HepG2 (cell line): Measurements from ENCODE around the gene CYTH2. TPM values are rescaled to one million over a fixed set of nuclear protein-coding genes. Genes with fewer than 3 reads are reported as not detected.

Experiments
- AGO1 ChIP-seq: fragments of 200-400 bp; formaldehyde crosslinking; IDR thresholded peaks from 2 replicates; pipeline ENCODE4 v1.6.1; 2017; ENCODE audit warnings: mild to moderate bottlenecking, low read depth, low read length, moderate library complexity; ENCODE audit not compliant: poor library complexity, severe bottlenecking
- DPF2 ChIP-seq: sonication (generic); formaldehyde crosslinking; IDR thresholded peaks from 2 replicates; pipeline ENCODE4 v1.4.0; 2020; ENCODE audit warnings: mild to moderate bottlenecking, low read depth, missing genetic modification reagents, borderline replicate concordance
- GABPB1 ChIP-seq: IDR thresholded peaks from 2 replicates; pipeline ENCODE4 v1.6.1; 2016; ENCODE audit warnings: mild to moderate bottlenecking, missing genetic modification reagents, moderate library complexity, missing compliant biosample characterization
- GATA4 ChIP-seq: sonication (generic); IDR thresholded peaks from 2 replicates; pipeline ENCODE4 v1.6.1; 2016; ENCODE audit warnings: antibody characterized with exemption, low read depth, borderline replicate concordance
- KMT2B ChIP-seq: IDR thresholded peaks from 2 replicates; pipeline ENCODE4 v1.6.1; 2016; ENCODE audit warnings: missing genetic modification reagents, missing compliant biosample characterization
- MAFF ChIP-seq: IDR thresholded peaks from 2 replicates; pipeline ENCODE4 v1.6.1; 2011; ENCODE audit warnings: low read depth, low read length, improper control_type of control experiment
- SOX5 ChIP-seq: IDR thresholded peaks from 2 replicates; pipeline ENCODE4 v1.6.1; 2016; ENCODE audit warnings: borderline replicate concordance
- SP2 ChIP-seq: sonication (generic); formaldehyde crosslinking; IDR thresholded peaks from 2 replicates; pipeline ENCODE4 v1.5.1; 2020; ENCODE audit warnings: mild to moderate bottlenecking, missing genetic modification reagents
- ZBTB20 ChIP-seq: sonication (generic); formaldehyde crosslinking; IDR thresholded peaks from 2 replicates; pipeline ENCODE4 v1.8.1; 2023; ENCODE audit warnings: missing genetic modification reagents, low read depth, mild to moderate bottlenecking, borderline replicate concordance
- ZBTB7B ChIP-seq: sonication (generic); formaldehyde crosslinking; IDR thresholded peaks from 2 replicates; pipeline ENCODE4 v1.4.0; 2020; ENCODE audit warnings: missing genetic modification reagents
- ZFAT ChIP-seq: sonication (generic); formaldehyde crosslinking; conservative IDR thresholded peaks from 2 replicates; pipeline ENCODE4 v1.8.1; 2023; ENCODE audit warnings: missing genetic modification reagents, inconsistent platforms
- ZFP82 ChIP-seq: sonication (generic); formaldehyde crosslinking; IDR thresholded peaks from 2 replicates; pipeline ENCODE4 v1.5.1; 2020; ENCODE audit warnings: mild to moderate bottlenecking, missing genetic modification reagents, borderline replicate concordance
- ZNF7 ChIP-seq: IDR thresholded peaks from 2 replicates; pipeline ENCODE4 v1.6.1; 2016; ENCODE audit warnings: missing biosample characterization, missing genetic modification reagents
- ZSCAN20 ChIP-seq: sonication (generic); formaldehyde crosslinking; IDR thresholded peaks from 2 replicates; pipeline ENCODE4 v1.4.0; 2020; ENCODE audit warnings: missing genetic modification reagents, mild to moderate bottlenecking, borderline replicate concordance
- polyA plus RNA-seq, 8 experiments: library from polyadenylated mRNA; depleted of rRNA in 3 of 8; stranded (reverse) in 7 of 8; unstranded in 1 of 8; fragments of >200 nt; fragmentation: Illumina TruSeq in 4 of 8; extraction: Trizol in 4 of 8; gene quantifications; 2 replicates each; pipeline versions ENCODE4 v1.2.1 to v1.2.3, GENCODE V29; 2011 to 2016; ENCODE audit warnings: low read depth in 4 of 8, missing spikeins in 1 of 8, mixed read lengths in 1 of 8; ENCODE audit not compliant: insufficient read depth in 1 of 8
- total RNA-seq, 5 experiments: library from RNA; depleted of rRNA; stranded (reverse); fragments of >200 nt; fragmentation: Illumina TruSeq; extraction: Trizol; gene quantifications; 2 replicates each; pipeline ENCODE4 v1.2.3, GENCODE V29; 2016; ENCODE audit warnings: low read depth in 1 of 5
- TF ChIP-seq, protein P1 (sequence below): sonication (generic); formaldehyde crosslinking; IDR thresholded peaks from 2 replicates; pipeline ENCODE4 v1.8.1; 2023; ENCODE audit warnings: mild to moderate bottlenecking, missing genetic modification reagents
- TF ChIP-seq, protein P2 (sequence below): sonication (generic); formaldehyde crosslinking; IDR thresholded peaks from 2 replicates; pipeline ENCODE4 v1.5.0; 2020; ENCODE audit warnings: missing genetic modification reagents, mild to moderate bottlenecking, borderline replicate concordance
- TF ChIP-seq, protein P3 (sequence below): sonication (generic); formaldehyde crosslinking; IDR thresholded peaks from 2 replicates; pipeline ENCODE4 v1.4.0; 2020; ENCODE audit warnings: missing genetic modification reagents
- TF ChIP-seq, protein P4 (sequence below): fragments of 450-650 bp; IDR thresholded peaks from 2 replicates; pipeline ENCODE4 v1.6.1; 2016
- TF ChIP-seq, protein P5 (sequence below): conservative IDR thresholded peaks from 2 replicates; pipeline ENCODE4 v1.6.1; 2018; ENCODE audit warnings: missing genetic modification reagents

Gene CYTH2
- total and polyA plus RNA-seq, 2 of the 13 experiments (the other 11 are each of a cell fraction or from before 2014, with no cell fraction given): 16.5 to 39.3 TPM

DNA sequence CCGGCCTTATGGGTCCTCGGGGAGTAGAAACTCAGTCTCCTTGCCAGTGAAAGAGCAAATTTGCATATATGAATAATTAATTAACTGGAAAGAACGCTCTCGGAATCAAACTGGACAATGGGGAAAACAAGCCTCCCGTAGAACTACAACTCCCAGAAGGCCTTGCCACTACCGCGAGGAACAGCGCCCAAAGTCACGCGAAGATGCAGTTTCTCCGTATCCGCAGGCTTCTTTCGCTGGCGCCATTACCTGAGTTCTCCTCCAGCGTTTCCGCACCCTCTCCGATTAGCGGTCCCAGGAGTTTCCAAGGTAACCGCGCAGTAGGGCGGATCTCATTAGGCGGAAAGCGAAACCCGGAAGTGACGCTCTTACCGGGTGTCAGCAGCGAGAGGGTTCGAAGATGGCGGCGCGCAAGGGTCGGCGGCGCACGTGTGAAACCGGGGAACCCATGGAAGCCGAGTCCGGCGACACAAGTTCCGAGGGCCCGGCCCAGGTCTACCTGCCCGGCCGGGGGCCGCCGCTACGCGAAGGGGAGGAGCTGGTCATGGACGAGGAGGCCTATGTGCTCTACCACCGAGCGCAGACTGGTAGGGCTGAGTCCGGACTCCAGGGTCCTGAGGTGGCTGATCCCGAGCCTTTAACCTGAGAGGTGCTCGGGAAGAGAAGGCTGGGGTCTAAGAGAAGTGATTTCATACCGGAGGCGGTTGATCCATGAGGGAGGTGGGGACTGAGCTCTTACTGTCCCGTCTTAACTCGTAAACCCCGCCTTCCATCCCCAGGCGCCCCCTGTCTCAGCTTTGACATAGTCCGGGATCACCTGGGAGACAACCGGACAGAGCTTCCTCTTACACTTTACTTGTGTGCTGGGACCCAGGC is 23.3 kb upstream of the CYTH2 start, which contains the start of gene GRWD1 (continued):
- TF ChIP-seq, protein P1, sequence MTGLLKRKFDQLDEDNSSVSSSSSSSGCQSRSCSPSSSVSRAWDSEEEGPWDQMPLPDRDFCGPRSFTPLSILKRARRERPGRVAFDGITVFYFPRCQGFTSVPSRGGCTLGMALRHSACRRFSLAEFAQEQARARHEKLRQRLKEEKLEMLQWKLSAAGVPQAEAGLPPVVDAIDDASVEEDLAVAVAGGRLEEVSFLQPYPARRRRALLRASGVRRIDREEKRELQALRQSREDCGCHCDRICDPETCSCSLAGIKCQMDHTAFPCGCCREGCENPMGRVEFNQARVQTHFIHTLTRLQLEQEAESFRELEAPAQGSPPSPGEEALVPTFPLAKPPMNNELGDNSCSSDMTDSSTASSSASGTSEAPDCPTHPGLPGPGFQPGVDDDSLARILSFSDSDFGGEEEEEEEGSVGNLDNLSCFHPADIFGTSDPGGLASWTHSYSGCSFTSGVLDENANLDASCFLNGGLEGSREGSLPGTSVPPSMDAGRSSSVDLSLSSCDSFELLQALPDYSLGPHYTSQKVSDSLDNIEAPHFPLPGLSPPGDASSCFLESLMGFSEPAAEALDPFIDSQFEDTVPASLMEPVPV (CRISPR knock-in tag): peak; percentile 80; the same call in 1 of the 2 replicates
- peak; percentile 59; the same call in 1 of the 2 replicates for TF ChIP-seq SP2
- no peak for TF ChIP-seq ZBTB20 (CRISPR knock-in tag)
- TF ChIP-seq, protein P2, sequence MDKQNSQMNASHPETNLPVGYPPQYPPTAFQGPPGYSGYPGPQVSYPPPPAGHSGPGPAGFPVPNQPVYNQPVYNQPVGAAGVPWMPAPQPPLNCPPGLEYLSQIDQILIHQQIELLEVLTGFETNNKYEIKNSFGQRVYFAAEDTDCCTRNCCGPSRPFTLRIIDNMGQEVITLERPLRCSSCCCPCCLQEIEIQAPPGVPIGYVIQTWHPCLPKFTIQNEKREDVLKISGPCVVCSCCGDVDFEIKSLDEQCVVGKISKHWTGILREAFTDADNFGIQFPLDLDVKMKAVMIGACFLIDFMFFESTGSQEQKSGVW: no peak
- 0 out of 2 replicates have a peak, but pooled peaks have one; percentile 45 for TF ChIP-seq ZFAT
- TF ChIP-seq ZSCAN20 (CRISPR knock-in tag): no peak
- TF ChIP-seq ZFP82: no peak
- TF ChIP-seq, protein P3, sequence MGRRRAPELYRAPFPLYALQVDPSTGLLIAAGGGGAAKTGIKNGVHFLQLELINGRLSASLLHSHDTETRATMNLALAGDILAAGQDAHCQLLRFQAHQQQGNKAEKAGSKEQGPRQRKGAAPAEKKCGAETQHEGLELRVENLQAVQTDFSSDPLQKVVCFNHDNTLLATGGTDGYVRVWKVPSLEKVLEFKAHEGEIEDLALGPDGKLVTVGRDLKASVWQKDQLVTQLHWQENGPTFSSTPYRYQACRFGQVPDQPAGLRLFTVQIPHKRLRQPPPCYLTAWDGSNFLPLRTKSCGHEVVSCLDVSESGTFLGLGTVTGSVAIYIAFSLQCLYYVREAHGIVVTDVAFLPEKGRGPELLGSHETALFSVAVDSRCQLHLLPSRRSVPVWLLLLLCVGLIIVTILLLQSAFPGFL: no peak
- TF ChIP-seq, protein P4, sequence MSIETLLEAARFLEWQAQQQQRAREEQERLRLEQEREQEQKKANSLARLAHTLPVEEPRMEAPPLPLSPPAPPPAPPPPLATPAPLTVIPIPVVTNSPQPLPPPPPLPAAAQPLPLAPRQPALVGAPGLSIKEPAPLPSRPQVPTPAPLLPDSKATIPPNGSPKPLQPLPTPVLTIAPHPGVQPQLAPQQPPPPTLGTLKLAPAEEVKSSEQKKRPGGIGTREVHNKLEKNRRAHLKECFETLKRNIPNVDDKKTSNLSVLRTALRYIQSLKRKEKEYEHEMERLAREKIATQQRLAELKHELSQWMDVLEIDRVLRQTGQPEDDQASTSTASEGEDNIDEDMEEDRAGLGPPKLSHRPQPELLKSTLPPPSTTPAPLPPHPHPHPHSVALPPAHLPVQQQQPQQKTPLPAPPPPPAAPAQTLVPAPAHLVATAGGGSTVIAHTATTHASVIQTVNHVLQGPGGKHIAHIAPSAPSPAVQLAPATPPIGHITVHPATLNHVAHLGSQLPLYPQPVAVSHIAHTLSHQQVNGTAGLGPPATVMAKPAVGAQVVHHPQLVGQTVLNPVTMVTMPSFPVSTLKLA: peak; percentile 33
- no peak for TF ChIP-seq MAFF
- TF ChIP-seq, protein P5, sequence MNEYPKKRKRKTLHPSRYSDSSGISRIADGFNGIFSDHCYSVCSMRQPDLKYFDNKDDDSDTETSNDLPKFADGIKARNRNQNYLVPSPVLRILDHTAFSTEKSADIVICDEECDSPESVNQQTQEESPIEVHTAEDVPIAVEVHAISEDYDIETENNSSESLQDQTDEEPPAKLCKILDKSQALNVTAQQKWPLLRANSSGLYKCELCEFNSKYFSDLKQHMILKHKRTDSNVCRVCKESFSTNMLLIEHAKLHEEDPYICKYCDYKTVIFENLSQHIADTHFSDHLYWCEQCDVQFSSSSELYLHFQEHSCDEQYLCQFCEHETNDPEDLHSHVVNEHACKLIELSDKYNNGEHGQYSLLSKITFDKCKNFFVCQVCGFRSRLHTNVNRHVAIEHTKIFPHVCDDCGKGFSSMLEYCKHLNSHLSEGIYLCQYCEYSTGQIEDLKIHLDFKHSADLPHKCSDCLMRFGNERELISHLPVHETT (CRISPR knock-in tag): no peak
- peak; percentile 66; the same call in 1 of the 2 replicates for TF ChIP-seq KMT2B (CRISPR knock-in tag)
- TF ChIP-seq ZBTB7B (CRISPR knock-in tag): peak; percentile 54; the same call in 1 of the 2 replicates
- no peak for TF ChIP-seq AGO1
- TF ChIP-seq SOX5: no peak; the same call in 1 of the 2 replicates
- TF ChIP-seq ZNF7: no peak
- no peak for TF ChIP-seq GATA4
- peak; percentile 98 for TF ChIP-seq GABPB1 (CRISPR knock-in tag)
- no peak for TF ChIP-seq DPF2
